ENCODE data around the gene FLG2.

DNA sequence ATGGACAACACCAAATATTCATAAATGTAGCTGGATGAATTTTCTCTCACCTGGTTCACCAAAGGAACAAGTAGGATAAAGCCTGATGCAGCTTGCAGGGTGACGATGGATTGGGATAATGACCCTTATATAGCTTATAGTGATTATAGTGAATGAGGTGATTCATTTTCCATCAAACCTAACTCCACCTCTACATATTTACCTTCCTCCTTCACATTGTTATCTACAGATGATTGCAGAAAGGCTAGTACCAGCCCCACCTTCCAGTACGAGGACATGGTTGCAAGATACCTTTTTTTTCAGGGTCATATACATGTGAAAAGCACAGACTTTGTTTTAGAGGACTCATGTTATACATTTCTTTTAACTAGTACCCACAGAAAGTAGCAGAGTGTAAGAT, at the start of gene FLG2:
- TF ChIP-seq, protein P1, sequence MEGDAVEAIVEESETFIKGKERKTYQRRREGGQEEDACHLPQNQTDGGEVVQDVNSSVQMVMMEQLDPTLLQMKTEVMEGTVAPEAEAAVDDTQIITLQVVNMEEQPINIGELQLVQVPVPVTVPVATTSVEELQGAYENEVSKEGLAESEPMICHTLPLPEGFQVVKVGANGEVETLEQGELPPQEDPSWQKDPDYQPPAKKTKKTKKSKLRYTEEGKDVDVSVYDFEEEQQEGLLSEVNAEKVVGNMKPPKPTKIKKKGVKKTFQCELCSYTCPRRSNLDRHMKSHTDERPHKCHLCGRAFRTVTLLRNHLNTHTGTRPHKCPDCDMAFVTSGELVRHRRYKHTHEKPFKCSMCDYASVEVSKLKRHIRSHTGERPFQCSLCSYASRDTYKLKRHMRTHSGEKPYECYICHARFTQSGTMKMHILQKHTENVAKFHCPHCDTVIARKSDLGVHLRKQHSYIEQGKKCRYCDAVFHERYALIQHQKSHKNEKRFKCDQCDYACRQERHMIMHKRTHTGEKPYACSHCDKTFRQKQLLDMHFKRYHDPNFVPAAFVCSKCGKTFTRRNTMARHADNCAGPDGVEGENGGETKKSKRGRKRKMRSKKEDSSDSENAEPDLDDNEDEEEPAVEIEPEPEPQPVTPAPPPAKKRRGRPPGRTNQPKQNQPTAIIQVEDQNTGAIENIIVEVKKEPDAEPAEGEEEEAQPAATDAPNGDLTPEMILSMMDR (conservative IDR thresholded peaks at IDR 0.05; ENCODE audit: low read length), result no peak
- TF ChIP-seq EZH2phosphoT487 (IDR thresholded peaks at IDR 0.05; ENCODE audit: borderline replicate concordance), result no peak
